HG02885 (cell line): ENCODE results near the gene NELL1.

Experiments used
- ATAC-seq: cut with Tn5 transposase; IDR thresholded peaks from one replicate; pipeline ENCODE4 v1.9.1; 2021; ENCODE audit warnings: mild to moderate bottlenecking; ENCODE audit not compliant: unreplicated experiment, poor library complexity

NELL1 gene

DNA sequence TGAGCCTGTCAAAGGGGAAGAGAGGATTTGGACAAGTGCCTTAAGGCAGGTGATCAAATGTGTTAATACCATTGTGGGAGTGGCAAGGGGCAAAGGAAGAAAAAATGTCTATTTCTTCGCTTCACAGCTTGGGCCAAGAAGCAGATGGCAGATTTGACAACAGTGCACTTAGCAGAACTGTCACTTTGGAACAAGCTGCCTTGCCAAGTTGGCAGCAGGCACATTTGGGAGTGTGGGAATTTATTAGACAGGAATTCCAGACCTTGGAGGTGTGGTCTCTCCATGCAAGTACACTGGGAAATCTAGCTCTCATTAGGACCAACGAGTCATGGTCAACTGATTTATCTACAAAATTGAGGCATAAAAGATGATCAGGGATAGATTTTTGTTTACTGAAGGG lies 265.1 kb downstream of the NELL1 start:
- ATAC-seq = no peak

DNA sequence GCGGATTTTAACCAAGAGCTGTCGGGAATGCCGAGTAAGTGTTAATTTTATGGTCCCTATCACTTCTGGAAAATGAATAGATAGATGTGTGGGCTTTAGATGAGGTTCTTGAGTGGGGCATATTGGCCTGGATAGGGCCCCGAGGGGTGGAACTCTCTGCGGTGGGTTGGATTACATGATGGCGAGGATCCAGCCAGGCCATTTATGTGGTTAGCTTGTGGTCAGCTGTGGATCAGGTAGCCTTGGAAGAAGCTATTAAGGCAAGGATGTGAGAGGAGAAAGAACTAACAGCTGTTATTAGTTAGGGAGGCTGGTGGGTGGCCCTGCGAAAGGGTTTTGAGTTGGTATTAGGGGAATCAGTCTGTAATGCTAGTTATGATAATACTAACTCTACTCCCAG lies 268.4 kb downstream of the NELL1 start:
- no peak for ATAC-seq

DNA sequence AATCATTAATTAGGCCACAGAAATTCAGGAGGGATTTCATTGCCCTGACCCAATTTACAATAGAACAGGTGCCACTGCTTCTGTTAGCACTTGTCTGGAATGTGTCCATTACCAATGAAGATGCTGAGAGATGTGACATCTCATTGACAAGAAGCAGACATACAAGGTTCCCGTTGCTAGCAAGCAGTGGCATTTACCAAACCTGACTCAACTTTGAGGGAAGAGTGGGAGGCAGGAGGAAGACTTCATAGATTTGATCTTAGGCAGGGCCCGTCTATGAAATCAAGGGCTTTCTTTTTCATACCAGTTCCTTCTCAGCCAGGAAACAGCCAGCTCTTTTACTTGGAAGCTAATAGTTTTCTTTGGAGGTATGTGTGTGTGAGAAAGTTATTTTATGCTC lies 280.2 kb downstream of the NELL1 start:
- no peak for ATAC-seq

DNA sequence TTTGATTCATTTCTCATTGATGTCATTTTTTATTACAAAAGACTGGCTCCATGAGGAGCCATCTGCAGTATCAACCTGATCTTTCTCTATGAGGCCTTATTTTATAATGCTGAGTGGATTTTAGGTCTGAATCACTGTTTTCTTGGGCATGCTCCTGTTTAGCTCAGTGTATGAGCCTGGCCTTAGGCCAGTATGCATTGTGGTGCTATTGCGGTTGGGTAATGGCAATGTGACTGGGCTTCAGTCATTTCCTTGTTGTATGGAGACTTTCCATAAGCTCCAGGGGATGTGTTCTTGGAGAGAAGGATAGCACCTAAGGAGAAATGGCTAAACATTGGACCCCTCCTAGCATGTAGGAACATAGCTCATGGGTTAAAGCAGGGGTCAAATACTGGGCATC lies 293.2 kb downstream of the NELL1 start:
- no peak for ATAC-seq

DNA sequence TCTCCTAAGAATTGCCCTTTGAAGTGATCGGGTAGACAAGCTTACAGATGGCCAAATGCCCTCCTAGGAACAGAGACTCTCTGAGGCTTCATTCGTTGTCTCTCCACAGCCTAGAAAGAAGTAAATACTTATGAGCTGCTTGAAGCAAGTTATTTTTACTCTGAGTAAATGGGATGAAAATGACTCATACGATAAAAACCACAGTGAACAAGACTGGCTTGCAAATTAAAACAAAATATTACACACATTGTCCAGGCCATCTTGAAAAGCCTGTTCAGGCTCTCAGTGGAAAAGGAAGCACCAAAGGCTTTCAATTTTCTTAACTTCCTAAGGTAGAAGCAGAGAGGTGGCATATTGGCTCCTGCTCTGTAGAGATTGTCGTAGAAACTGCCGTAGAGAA lies 294.2 kb downstream of the NELL1 start:
- no peak for ATAC-seq

DNA sequence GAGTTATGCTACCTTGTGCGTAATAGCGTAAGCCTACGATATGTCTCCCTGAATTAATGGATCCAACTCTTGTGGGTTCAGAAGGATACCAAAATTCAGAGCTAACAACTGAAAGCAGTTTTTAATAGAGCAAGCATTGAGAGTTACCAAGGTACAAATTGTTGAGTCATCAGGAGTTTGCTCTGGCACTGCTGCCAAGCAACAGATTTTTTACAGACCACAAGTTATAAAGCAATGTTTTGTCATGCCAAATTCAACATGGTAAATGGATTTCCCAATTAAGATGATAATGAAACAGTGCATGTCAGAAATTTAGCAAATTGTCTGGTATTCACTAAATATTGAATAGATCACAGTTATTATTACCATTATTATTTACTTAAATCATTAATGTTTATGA lies 295.6 kb downstream of the NELL1 start:
- no peak for ATAC-seq

DNA sequence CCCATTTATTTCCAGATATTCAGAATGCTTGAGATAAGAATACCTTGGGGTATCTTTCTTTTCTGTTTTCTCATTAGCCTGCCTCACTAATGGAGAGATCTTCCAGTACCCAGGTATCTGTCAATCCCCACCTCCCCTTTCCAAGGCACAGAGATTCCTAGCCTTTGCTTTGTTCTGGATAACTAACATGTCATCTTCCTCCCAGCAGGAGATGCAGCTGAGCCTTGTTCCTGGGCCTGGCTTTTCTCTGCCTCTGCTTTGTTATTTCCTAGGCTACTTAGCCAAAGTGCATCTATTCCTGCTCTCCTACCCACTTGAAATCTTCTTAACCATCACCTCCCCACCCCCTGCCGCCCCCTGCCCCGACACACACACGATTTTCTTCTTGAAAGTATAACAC lies 297.1 kb downstream of the NELL1 start:
- no peak for ATAC-seq

DNA sequence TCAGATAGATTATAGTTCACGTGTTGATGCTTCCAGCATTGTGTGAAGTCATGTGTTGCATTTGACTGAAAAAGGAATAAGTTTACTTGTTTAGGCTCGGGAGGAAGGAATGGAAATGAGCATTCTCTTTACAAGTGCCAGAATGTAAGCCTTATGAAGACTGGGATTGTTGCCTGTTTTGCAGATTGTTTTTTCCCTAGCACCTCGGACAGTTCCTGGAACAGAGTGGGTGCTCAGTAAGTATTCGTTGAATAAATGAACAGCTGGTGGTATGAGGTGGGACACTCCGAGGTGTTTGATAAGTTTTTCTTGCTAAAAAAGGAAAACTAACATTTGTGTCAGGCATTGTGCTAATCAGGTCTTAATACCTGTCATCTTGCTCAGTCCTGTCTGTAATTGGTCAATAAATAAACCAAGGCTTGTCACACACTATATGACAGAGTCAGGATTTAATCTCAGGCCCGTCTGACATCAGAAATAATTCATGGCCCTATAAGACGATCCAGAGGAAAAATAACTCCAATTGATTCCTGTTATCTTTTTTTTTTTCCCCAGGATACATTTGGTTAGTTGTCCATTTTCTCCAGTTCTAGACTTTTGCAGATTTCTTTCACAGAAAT lies 304.7 kb downstream of the NELL1 start:
- ATAC-seq = no peak

DNA sequence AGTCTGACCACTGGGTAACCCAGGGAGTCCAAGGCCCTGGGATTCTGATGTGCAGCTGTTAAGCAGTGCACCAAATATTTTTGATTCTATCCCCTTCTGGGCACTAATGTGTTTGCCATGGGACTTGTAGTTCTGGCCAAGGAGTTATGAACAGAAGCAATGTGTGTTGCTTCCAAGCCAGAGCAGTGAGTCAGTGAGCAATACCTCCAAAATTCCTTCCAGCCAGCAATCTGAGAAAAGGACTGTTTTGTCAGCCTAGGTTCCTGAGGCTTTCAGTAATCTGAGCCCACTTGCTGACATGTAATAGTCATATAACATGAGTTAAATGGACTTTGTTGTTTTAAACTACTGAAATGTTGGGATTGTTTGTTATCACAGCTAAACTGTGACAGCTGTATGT lies 311.4 kb downstream of the NELL1 start:
- ATAC-seq = no peak

DNA sequence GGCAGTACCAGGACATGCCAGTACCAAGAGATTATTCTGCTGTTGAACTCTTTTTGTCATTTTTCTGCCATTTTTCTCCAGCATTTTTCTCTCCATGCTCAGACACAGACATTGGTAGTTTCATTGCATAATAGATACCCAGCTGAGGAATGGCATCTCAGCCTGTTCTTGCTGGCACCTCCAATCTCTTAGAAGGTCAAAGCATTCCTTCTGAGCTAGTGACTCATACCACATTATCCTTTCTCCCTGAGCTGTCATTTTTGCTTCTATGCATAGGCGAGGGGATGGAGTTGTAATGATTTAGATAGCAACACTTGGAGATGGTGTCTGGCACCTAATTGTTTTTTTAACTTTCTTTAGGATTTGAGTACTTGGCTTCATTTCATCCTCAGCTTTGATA lies 321.1 kb downstream of the NELL1 start:
- ATAC-seq = no peak

DNA sequence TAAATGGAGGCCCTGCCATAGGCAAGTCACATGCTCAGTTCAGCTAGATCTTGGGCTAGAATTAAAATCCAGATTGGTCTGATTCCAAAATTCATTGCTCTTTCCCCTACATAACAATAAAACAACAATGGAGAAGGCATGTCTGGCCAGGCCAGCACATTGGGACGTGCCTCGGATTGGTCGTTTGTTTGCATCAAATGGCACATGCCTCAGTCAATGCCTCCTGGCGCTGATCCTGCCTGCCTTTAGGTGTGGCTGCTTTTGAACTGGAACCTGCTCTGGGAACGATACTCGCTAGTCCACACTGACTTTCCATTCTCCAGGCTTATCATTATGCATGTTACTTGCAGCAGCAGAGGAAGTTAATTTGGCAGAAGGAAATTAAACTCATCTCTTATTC lies 322.1 kb downstream of the NELL1 start:
- ATAC-seq = no peak

DNA sequence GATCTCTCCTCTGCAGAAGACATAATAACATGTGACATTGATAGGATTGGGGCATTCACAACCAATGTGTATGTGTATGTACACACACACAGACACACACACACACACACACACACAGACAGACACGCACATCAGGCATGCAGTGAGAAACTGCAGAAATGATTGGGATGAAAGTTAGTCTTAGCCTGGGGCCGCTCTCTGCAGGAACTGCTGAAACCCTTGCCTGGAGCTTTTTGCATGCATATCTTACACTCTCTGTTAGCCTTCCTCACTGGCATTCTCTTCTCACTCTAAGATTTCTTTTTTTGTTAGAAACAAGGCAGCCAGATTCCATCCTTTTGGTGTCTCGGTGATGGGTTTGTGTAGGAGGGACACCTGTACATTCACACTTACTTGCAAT lies 337.9 kb downstream of the NELL1 start:
- no peak for ATAC-seq

DNA sequence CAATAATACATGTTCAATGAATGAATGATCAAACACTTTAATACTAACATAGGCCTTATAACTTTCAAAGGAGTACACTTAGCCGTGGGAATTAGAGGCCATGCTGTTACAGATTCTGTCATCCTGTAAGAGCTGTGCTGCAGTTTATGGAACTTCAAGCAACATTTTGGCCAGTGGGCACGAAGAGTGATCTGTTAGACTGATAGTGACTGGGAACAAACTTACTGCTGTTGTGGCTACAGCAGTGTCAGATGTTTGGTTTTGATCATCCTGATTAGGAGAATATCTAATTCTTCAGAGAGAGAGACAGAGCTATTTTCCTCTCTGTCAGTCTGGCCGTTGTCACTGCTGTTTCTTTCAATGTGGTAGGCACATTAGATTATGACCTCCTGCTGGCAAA lies 348.9 kb downstream of the NELL1 start:
- no peak for ATAC-seq

DNA sequence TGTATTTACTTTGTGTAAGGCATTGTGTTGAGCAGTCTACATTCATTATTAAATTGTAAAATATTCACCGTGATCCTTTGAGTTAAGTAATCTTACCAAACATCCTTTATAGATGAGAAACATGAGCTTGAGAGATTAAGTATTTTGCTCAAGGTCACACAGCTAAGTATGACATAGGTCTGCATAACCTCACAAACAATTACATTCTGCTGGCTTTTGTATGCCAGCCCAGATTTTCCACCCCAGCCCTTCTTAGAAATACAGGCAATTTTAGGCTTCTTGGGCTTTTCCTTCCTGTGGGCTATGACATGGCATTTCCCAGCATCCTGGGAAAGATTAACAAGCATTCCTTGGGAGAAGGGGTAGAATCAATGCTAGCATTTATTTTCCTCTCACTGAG lies 357.3 kb downstream of the NELL1 start:
- no peak for ATAC-seq

DNA sequence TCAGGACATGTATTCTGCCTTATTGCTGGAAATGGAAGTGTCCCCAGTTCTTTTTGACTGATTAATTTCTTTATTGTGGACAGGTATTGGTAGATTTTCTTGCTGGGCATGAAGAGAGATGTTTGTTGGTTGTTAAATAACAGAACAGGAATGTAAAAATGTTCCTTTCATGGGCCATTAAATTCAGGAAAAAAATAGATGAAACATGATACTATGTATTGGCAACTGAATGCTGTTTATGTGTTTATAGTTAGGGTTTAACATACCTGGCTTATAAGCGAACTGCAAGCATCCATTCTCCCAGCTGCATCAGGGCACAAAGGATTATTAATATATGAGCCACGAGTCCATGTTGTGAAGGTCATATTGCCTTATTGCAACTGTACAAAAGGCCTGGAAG lies 368.5 kb downstream of the NELL1 start:
- ATAC-seq = no peak

DNA sequence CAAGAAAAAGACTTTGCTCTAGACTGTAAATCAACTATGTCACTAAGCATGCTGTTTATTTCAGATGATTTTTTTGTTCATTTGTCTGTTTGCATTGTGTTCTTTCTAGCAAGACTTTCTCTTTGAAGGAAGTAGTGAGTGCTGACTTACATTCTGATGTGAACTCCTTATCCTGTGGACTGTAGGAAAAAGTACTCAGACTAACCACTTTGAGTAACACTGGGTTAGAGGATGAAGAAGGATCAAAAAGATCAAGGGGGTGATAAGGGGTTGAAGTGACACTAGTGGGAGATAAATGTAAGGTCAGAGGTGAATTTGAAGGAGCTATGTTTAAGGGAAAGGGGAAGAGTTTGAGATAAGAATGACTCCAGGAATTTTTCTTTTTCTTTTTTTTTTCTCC lies 369.4 kb downstream of the NELL1 start:
- ATAC-seq = no peak

DNA sequence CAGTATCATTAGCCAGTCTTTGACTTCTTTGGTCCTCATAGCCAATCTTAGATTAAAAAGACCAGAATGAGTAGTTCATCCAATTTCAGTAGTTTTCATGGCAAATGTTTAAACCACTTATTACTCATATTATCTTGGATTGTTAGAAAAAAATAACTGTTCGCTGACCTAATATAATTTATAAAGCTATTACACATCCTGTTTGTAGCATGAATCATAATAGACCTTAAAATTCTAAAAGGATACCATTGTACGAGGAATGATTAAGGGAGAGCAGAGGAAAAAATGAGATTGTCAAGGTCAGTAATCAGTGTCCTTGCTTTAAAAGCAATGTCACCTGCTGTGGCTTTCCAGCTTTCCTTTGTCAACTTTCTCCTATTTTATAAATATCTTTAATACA lies 371.2 kb downstream of the NELL1 start:
- ATAC-seq = no peak

DNA sequence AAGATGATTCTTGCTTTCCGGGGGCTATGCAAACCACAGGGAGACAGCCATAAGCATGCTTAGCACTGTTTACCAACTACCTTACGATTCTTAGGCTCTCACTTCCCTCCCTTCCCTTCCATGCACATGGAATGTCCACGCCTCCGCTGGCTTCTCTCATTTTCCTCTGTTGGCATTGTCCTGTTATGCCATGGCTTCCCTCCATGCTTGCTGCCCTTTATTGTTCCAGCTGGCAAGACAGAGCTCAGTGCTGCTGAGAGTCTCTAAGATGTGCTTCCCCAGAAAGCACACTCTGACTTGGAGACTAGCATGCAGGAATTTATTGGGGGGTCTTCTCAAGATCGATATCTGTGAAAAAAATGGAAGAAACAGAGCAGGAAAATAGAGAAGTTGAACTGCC lies 379.2 kb downstream of the NELL1 start:
- no peak for ATAC-seq

DNA sequence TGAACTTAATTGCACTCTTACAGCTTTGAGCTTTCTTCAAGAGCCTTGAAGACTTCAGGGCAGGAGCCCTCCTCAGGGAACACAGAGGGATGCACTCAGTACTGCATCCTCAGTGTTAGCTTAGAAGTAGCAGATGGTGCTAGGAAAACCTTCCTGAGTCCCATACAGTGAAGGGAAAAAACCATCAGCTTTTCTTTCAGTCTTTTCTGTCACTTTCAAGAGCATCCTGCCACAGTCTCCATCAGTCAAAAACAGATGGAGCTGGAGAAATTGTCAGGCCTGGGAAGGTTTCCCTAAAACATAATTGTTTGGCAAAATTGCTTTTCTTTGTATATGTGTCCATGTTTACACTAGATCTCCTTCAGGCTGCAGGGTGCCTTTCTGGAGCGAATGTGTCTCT lies 384.1 kb downstream of the NELL1 start:
- no peak for ATAC-seq

DNA sequence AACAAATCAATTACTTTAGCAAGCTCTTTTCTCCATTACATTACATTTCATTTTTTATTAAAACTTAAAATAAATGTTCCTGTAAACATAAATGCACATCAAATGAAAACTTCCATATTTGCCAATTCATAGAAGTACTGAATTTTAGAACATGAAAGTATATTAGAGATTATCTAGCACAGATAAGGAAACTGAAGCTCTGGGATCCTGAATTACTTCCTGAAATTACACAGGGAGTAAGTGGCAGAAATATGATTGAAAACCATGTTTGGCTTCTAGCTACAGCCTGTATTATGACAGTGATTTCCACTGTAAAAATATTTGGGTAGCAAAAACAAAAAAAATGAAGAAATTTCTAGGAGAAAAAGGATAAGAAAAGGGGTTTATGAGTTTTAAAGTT lies 387.3 kb downstream of the NELL1 start:
- no peak for ATAC-seq

DNA sequence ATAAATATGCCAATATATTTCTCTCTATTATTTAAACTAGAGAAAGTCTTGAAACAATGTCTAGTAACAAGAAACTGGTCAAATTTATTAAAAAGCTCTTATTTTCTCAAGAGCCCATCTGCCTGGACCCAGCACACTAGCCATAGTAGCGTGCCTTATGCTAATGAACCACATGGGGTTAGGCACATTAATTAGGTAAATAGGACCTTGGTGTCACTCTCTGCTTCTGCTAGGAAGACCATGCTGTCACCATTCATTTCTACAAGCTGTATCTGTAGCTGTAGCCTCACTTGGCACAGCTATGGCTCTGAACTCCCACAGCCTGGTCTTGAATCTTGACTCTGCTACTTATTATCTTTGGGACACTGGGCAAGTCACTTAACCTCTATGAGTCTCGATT lies 390.5 kb downstream of the NELL1 start:
- no peak for ATAC-seq

DNA sequence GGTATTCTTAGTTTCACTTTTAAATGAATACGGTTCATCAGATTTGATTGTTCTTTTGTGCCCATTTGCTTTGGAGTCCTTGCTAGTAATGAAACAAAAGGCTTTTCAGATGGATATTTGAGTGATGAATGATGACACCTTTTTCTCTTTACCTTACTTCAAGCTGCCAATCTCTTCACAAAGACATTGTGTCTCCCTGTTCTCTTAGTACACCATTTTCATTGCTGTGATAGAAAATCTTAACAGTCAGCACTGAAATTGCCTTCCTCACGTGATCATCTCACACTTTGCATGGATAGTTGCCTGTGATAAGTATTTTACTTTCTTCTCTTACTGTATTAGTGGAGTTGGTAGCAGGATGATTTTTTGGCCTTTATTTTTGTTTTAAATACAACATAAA lies 396.6 kb downstream of the NELL1 start:
- ATAC-seq = no peak

DNA sequence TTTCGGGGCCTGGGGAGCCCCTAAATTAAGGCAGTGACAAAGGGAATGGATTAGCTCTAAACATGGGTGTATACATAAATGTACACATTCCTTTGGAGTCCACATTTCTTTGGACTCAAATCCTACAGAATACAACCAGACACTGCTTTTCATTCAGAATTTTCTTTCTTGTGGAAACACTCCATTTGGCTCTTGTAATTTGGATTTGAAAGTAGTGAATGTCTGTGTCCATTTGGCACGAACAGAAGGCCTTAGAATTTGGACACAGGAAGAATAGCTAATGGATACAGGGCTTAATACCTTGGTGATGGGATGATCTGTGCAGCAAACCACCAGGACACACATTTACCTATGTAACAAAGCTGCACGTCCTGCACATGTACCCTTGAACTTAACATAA lies 399.5 kb downstream of the NELL1 start:
- no peak for ATAC-seq
